IMR-90 (cell line): Measurements from ENCODE around the gene CYSTM1. TPM values are rescaled to one million over a fixed set of nuclear protein-coding genes. Genes with fewer than 3 reads are reported as not detected.

ENCODE experiments used
- ATAC-seq: fragments of 200-7000 bp; cut with Tn5 transposase; 2 replicates; pipeline ENCODE4 v1.9.1; 2020; ENCODE audit warnings: low read depth, mild to moderate bottlenecking, moderate library complexity
- BruUV-seq: library from RNA; stranded (reverse); fragments of 400-500 nt; replicated peaks from 2 replicates; lab custom pipeline; 2021; lab: Mats Ljungman, UMichigan
- CTCF ChIA-PET: fragments of 300-600 bp; formaldehyde crosslinking; extraction: SDS; loops from one replicate; lab custom pipeline; 2021; ENCODE audit warnings: antibody characterized with exemption; lab: Yijun Ruan, JAX
- POLR2A ChIA-PET: fragments of 300-600 bp; sonication (Branson Sonifier 250); formaldehyde crosslinking; loops from one replicate; lab custom pipeline; 2022; ENCODE audit warnings: antibody characterized with exemption; ENCODE audit not compliant: unreplicated experiment; lab: Charles Lee
- DNase-seq: peaks from one replicate; pipeline ENCODE4 v3.0.0; 2013
- H2AFZ ChIP-seq: replicated peaks from 2 replicates; pipeline ENCODE3; 2013; ENCODE audit warnings: low read length, mild to moderate bottlenecking; ENCODE audit not compliant: poor library complexity
- H2AK5ac ChIP-seq: 2 replicates; pipeline ENCODE4 v1.6.1; 2013; ENCODE audit warnings: low read depth, low read length, inconsistent platforms
- H2AK9ac ChIP-seq: replicated peaks from 2 replicates; pipeline ENCODE3; 2013; ENCODE audit warnings: mild to moderate bottlenecking, low read depth, low read length, moderate library complexity; ENCODE audit not compliant: poor library complexity
- H2BK120ac ChIP-seq: 2 replicates; pipeline ENCODE4 v1.6.1; 2013; ENCODE audit warnings: low read depth, low read length, inconsistent platforms
- H2BK15ac ChIP-seq: 3 replicates; pipeline ENCODE4 v1.6.1; 2013; ENCODE audit warnings: low read depth, low read length, inconsistent platforms
- H2BK20ac ChIP-seq: 2 replicates; pipeline ENCODE4 v1.6.1; 2013; ENCODE audit warnings: low read depth, mild to moderate bottlenecking, inconsistent platforms, low read length, moderate library complexity
- H2BK5ac ChIP-seq: 2 replicates; pipeline ENCODE4 v1.6.1; 2013; ENCODE audit warnings: mild to moderate bottlenecking, low read depth, low read length, inconsistent platforms; ENCODE audit not compliant: poor library complexity, severe bottlenecking
- H3K14ac ChIP-seq: replicated peaks from 2 replicates; pipeline ENCODE4 v1.6.1; 2013; ENCODE audit warnings: low read depth, low read length, inconsistent platforms
- H3K18ac ChIP-seq: 2 replicates; pipeline ENCODE4 v1.6.1; 2013; ENCODE audit warnings: low read depth, low read length, control low read depth
- H3K23ac ChIP-seq: 2 replicates; pipeline ENCODE4 v1.6.1; 2013; ENCODE audit warnings: low read depth, low read length, inconsistent platforms
- H3K27ac ChIP-seq: 2 replicates; pipeline ENCODE4 v1.5.1; 2013; ENCODE audit warnings: mild to moderate bottlenecking, control low read depth, low read length; ENCODE audit not compliant: insufficient read depth
- H3K27me3 ChIP-seq: 2 replicates; pipeline ENCODE4 v1.6.1; 2013; ENCODE audit warnings: low read length; ENCODE audit not compliant: control insufficient read depth, insufficient read depth
- H3K36me3 ChIP-seq: 2 replicates; pipeline ENCODE4 v1.6.1; 2013; ENCODE audit warnings: low read length, mixed read lengths; ENCODE audit not compliant: control insufficient read depth, insufficient read depth
- H3K4ac ChIP-seq: 2 replicates; pipeline ENCODE4 v1.6.1; 2013; ENCODE audit warnings: low read depth, low read length, inconsistent platforms
- H3K4me1 ChIP-seq: 2 replicates; pipeline ENCODE4 v1.6.1; 2013; ENCODE audit warnings: low read length, mixed read lengths; ENCODE audit not compliant: control insufficient read depth, insufficient read depth
- H3K4me2 ChIP-seq: 2 replicates; pipeline ENCODE4 v1.6.1; 2013; ENCODE audit warnings: low read depth, mild to moderate bottlenecking, control low read depth, low read length, moderate library complexity
- H3K4me3 ChIP-seq: 2 replicates; pipeline ENCODE4 v1.5.1; 2013; ENCODE audit warnings: low read depth, mild to moderate bottlenecking, control low read depth, low read length, moderate library complexity; ENCODE audit not compliant: insufficient read depth
- H3K56ac ChIP-seq: 2 replicates; pipeline ENCODE4 v1.6.1; 2013; ENCODE audit warnings: low read length, inconsistent platforms; ENCODE audit not compliant: insufficient read depth; ENCODE audit errors: extremely low read depth
- H3K79me1 ChIP-seq, 2 experiments: 2 replicates each; pipeline ENCODE4 v1.6.1; 2013; ENCODE audit warnings: low read length in 2 of 2, inconsistent platforms in 1 of 2, low read depth in 1 of 2
- H3K9ac ChIP-seq: 2 replicates; pipeline ENCODE4 v1.6.1; 2013; ENCODE audit warnings: low read depth, low read length, control low read depth
- H3K9me1 ChIP-seq: 2 replicates; pipeline ENCODE4 v1.6.1; 2013; ENCODE audit warnings: low read length, inconsistent platforms; ENCODE audit not compliant: insufficient read depth
- H3K9me3 ChIP-seq: 2 replicates; pipeline ENCODE4 v1.6.1; 2013; ENCODE audit warnings: low read length; ENCODE audit not compliant: control insufficient read depth, insufficient read depth
- H4K20me1 ChIP-seq: 2 replicates; pipeline ENCODE4 v1.6.1; 2013; ENCODE audit warnings: low read length, inconsistent platforms; ENCODE audit not compliant: insufficient read depth
- H4K5ac ChIP-seq: 2 replicates; pipeline ENCODE4 v1.6.1; 2013; ENCODE audit warnings: mild to moderate bottlenecking, low read depth, low read length, control low read depth
- H4K8ac ChIP-seq, 2 experiments: 2 replicates each; pipeline ENCODE4 v1.6.1; 2013; ENCODE audit warnings: low read depth in 2 of 2, low read length in 2 of 2, control low read depth in 1 of 2, inconsistent platforms in 1 of 2
- H4K91ac ChIP-seq: 2 replicates; pipeline ENCODE4 v1.6.1; 2013; ENCODE audit warnings: low read depth, low read length, inconsistent platforms; ENCODE audit not compliant: insufficient read depth
- CEBPB ChIP-seq: IDR thresholded peaks from 2 replicates; pipeline ENCODE4 v1.6.1; 2012; ENCODE audit warnings: low read depth, low read length, improper control_type of control experiment
- ELK1 ChIP-seq: fragments of 150-350 bp; IDR thresholded peaks from 2 replicates; pipeline ENCODE4 v1.6.1; 2016; ENCODE audit warnings: low read depth, mild to moderate bottlenecking, low read length, moderate library complexity, borderline replicate concordance
- NFE2L2 ChIP-seq: fragments of 150-350 bp; IDR thresholded peaks from 2 replicates; pipeline ENCODE4 v1.6.1; 2016; ENCODE audit warnings: low read depth, mild to moderate bottlenecking, low read length
- POLR2A ChIP-seq: IDR thresholded peaks from 2 replicates; pipeline ENCODE4 v1.6.1; 2012; ENCODE audit warnings: mild to moderate bottlenecking, low read depth, low read length
- RAD21 ChIP-seq: IDR thresholded peaks from 2 replicates; pipeline ENCODE4 v1.6.1; 2012; ENCODE audit warnings: low read length, improper control_type of control experiment
- RCOR1 ChIP-seq: IDR thresholded peaks from 2 replicates; pipeline ENCODE4 v1.6.1; 2012; ENCODE audit warnings: mild to moderate bottlenecking, low read length, improper control_type of control experiment; ENCODE audit not compliant: insufficient replicate concordance
- WGBS, 2 experiments: methylation state at CpG; one replicate each; pipeline versions ENCODE4 v1.1.5 to v1.1.7; 2013; ENCODE audit warnings: missing lambda C conversion rate in 2 of 2; ENCODE audit not compliant: insufficient read length in 1 of 2; ENCODE audit errors: extremely low coverage in 2 of 2; 5-methylcytosine and 5-hydroxymethylcytosine counted together
- dilution Hi-C: fragments of 300-500 bp; cut with HindIII; formaldehyde crosslinking; loops from one replicate; pipeline ENCODE4 v1.14.3; 2018; ENCODE audit warnings: low sequenced_read_pairs; ENCODE audit not compliant: unreplicated experiment
- in situ Hi-C: fragments of 300-500 bp; cut with MboI; formaldehyde crosslinking; loops from 3 replicates; pipeline ENCODE4 v1.14.3; 2019; ENCODE audit warnings: low sequenced_read_pairs, inconsistent platforms, mixed read lengths
- intact Hi-C: fragments of 100-400 bp; cut with micrococcal nuclease; formaldehyde crosslinking; loops from 2 replicates; pipeline ENCODE4 v1.10.0; 2022
- polyA plus RNA-seq, 3 experiments: library from polyadenylated mRNA; depleted of rRNA; stranded (reverse); fragments of >200 nt; gene quantifications; 2 replicates each; pipeline ENCODE4 v1.2.3, GENCODE V29; 2012; ENCODE audit warnings: low replicate concordance in 1 of 3
- total RNA-seq: library from RNA; depleted of rRNA; stranded (reverse); fragments of >200 nt; gene quantifications from 2 replicates; pipeline ENCODE4 v1.2.3, GENCODE V29; 2012

The CYSTM1 gene
- total and polyA plus RNA-seq, 2 of the 4 experiments (the other 2 are of a cell fraction): 7.3 to 15.0 TPM

- TF ChIP-seq RCOR1 (no peak), POLR2A (no peak), CEBPB (no peak), RAD21 (no peak), ELK1 (no peak), NFE2L2 (no peak)
- no peak overlapping the region for H2BK20ac ChIP-seq
- no peak overlapping the region for H2BK120ac ChIP-seq
- no peak overlapping the region for H3K4me2 ChIP-seq
- no CpG with 5 or more reads among the region's 3 CpGs for WGBS, 2 experiments
- H3K36me3 ChIP-seq: peaks cover 3% of the 10 kb centered on the region; the same call in 1 of the 2 replicates
- H4K91ac ChIP-seq: no peak overlapping the region
- no peak overlapping the region for H4K8ac ChIP-seq
- no peak overlapping the region for H2BK15ac ChIP-seq
- BruUV-seq: no TSS peak
- H3K18ac ChIP-seq: no peak overlapping the region
- no peak for ATAC-seq
- H3K4me1 ChIP-seq: peaks cover 2% of the 10 kb centered on the region
- no peaks in the 10 kb centered on the region for H3K27me3 ChIP-seq
- peaks cover 13% of the 10 kb centered on the region; the same call in 1 of the 2 replicates for H4K20me1 ChIP-seq
- H2AK9ac ChIP-seq: no peak overlapping the region
- no peak overlapping the region for H3K27ac ChIP-seq
- CTCF ChIA-PET: no interaction called here
- H3K56ac ChIP-seq: no peak overlapping the region
- dilution Hi-C loops (no loop called here), intact Hi-C loops (no loop called here), in situ Hi-C loops (no loop called here)
- H2BK5ac ChIP-seq: no peak overlapping the region
- no peak overlapping the region for H2AK5ac ChIP-seq
- H3K79me1 ChIP-seq: peaks cover 21 to 44% of the 10 kb centered on the region in 2 experiments
- no peaks in the 10 kb centered on the region; the same call in 1 of the 2 replicates for H3K9me1 ChIP-seq
- no peak overlapping the region for H2AFZ ChIP-seq
- H3K4me3 ChIP-seq: no peak overlapping the region
- H3K23ac ChIP-seq: no peak overlapping the region
- H3K4ac ChIP-seq: no peak overlapping the region
- DNase-seq: no peak
- H3K9ac ChIP-seq: no peak overlapping the region
- POLR2A ChIA-PET: no interaction called here
- no peaks in the 10 kb centered on the region for H3K9me3 ChIP-seq
- no peak overlapping the region for H4K5ac ChIP-seq
- H3K14ac ChIP-seq: no peak overlapping the region
These were observed 109.0 kb downstream of the CYSTM1 start for GRCh38 chr5:140284013-140284412.
